ENCODE results near the gene SLC25A42. TPM values are rescaled to one million over a fixed set of nuclear protein-coding genes. Genes with fewer than 3 reads are reported as not detected.

The SLC25A42 gene
- total RNA-seq, 1 donor from 2014 or later = 21.2 TPM

- Mint-ChIP-seq H3K9me3 (no peaks in the 10 kb centered on the region), H3K4me1 (no peaks in the 10 kb centered on the region), H3K27me3 (ENCODE audit: low read depth) (no peaks in the 10 kb centered on the region), H3K36me3 (peaks cover 25% of the 10 kb centered on the region), H3K4me3 (no peak overlapping the region), H3K27ac (no peak overlapping the region)
- TF ChIP-seq CTCF (IDR thresholded peaks at IDR 0.05; ENCODE audit: unreplicated experiment) = no peak
- DNase-seq (ENCODE audit: low spot score in 2 of 2, unreplicated experiment in 2 of 2) = no peak
Observed at GRCh38 chr19:19042732-19043280, 21.0 kb upstream of the SLC25A42 start.

DNA sequence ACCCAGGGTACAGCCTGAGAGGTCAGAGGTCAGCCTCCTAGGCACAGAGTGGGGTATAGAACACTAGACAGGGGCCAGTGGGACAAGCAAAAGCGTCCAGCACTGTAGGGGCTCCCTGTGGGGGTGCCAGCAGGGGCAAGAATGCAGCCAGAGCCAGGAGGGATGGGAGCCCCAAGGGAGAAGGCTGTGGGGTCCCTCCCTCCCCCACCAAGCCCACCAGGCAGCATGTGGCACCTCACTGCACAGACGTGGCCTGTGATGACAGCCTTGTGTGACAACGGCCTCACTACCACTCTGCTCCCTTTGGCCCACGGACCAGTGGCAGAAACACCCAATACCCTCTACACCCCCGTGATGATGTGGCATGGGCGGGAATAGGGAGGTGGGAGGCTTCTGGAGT is 20.3 kb upstream of the SLC25A42 start:
- no peaks in the 10 kb centered on the region for H3K9me3 Mint-ChIP-seq
- H3K36me3 Mint-ChIP-seq = peaks cover 25% of the 10 kb centered on the region
- no peaks in the 10 kb centered on the region for H3K4me1 Mint-ChIP-seq
- no peak overlapping the region for H3K27ac Mint-ChIP-seq
- no peak for DNase-seq (ENCODE audit: low spot score in 2 of 2, unreplicated experiment in 2 of 2)
- no peaks in the 10 kb centered on the region for H3K27me3 Mint-ChIP-seq (ENCODE audit: low read depth)
- H3K4me3 Mint-ChIP-seq = no peak overlapping the region
- TF ChIP-seq CTCF (IDR thresholded peaks at IDR 0.05; ENCODE audit: unreplicated experiment) = no peak

DNA sequence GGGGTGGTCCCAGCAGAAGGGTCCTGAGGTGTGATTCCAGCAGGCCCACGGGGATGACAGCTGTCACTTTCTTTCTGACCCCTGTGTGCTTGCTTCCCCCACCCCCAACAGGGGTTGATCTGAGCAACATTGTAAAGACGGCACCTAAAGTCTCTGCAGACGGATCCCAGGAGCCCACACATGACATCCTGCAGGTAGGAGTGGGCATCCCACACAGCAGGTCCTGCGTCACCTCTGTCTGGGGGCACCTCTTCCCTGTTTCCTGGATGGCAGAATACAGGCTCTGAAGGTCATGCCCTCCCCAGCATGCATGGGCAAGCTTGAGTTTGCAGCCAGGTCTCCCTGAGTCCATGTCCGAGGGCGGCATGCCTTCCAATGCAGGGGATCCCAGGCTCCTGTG is 19.9 kb upstream of the SLC25A42 start:
- Mint-ChIP-seq H3K4me1 (no peaks in the 10 kb centered on the region), H3K4me3 (no peak overlapping the region), H3K27ac (no peak overlapping the region), H3K27me3 (ENCODE audit: low read depth) (no peaks in the 10 kb centered on the region), H3K36me3 (peaks cover 23% of the 10 kb centered on the region), H3K9me3 (no peaks in the 10 kb centered on the region)
- no peak for DNase-seq (ENCODE audit: low spot score in 2 of 2, unreplicated experiment in 2 of 2)
- no peak for TF ChIP-seq CTCF (IDR thresholded peaks at IDR 0.05; ENCODE audit: unreplicated experiment)

- peaks cover 15% of the 10 kb centered on the region for H3K36me3 Mint-ChIP-seq
- no peaks in the 10 kb centered on the region for H3K9me3 Mint-ChIP-seq
- no peak overlapping the region for H3K4me3 Mint-ChIP-seq
- H3K4me1 Mint-ChIP-seq = no peaks in the 10 kb centered on the region
- no peak overlapping the region for H3K27ac Mint-ChIP-seq
- no peak for DNase-seq (ENCODE audit: low spot score in 2 of 2, unreplicated experiment in 2 of 2)
- no peak for TF ChIP-seq CTCF (IDR thresholded peaks at IDR 0.05; ENCODE audit: unreplicated experiment)
- no peaks in the 10 kb centered on the region for H3K27me3 Mint-ChIP-seq (ENCODE audit: low read depth)
Observed at GRCh38 chr19:19049406-19049805, 14.4 kb upstream of the SLC25A42 start.

DNA sequence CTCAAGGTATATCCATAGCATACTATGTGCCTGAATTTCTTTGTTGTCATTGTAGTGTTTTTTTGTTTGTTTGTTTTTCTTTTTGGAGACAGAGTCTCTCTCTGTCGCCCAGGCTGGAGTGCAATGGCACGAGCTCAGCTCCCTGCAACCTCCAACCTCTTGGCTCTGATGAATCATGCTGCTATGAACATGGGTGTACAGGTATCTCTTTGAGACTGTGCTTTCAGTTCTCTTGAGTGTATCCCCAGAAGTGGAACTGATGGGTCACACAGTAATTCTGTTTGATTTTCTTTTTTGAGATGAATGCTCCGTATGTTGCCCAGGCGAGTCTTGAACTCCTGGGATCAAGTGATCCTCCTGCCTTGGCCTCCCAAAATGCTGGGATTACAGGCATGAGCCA is 13.7 kb upstream of the SLC25A42 start:
- Mint-ChIP-seq H3K4me1 (no peaks in the 10 kb centered on the region), H3K36me3 (peaks cover 10% of the 10 kb centered on the region), H3K4me3 (no peak overlapping the region)

More for the DNA sequence above, 13.7 kb upstream of the SLC25A42 start:
- Mint-ChIP-seq H3K27me3 (ENCODE audit: low read depth) (no peaks in the 10 kb centered on the region), H3K9me3 (no peaks in the 10 kb centered on the region), H3K27ac (no peak overlapping the region)
- no peak for TF ChIP-seq CTCF (IDR thresholded peaks at IDR 0.05; ENCODE audit: unreplicated experiment)
- DNase-seq (ENCODE audit: low spot score in 2 of 2, unreplicated experiment in 2 of 2) = no peak
